Measurements from ENCODE around the gene BTBD9. TPM values are rescaled to one million over a fixed set of nuclear protein-coding genes. Genes with fewer than 3 reads are reported as not detected.

BTBD9 gene
- total RNA-seq, 1 donor from 2014 or later: 23.0 TPM

GRCh38 chr6:38617856-38618255 is 21.9 kb downstream of the BTBD9 start:
- Mint-ChIP-seq H3K9me3 (peaks cover 11% of the 10 kb centered on the region), H3K36me3 (no peaks in the 10 kb centered on the region), H3K27ac (peak overlapping the region; percentile 21), H3K27me3 (ENCODE audit: low read depth) (no peaks in the 10 kb centered on the region), H3K4me1 (peaks cover 14% of the 10 kb centered on the region), H3K4me3 (no peak overlapping the region)
- no peak for DNase-seq (ENCODE audit: low spot score in 2 of 2, unreplicated experiment in 2 of 2)
- no peak for TF ChIP-seq CTCF (IDR thresholded peaks at IDR 0.05; ENCODE audit: unreplicated experiment)

DNA sequence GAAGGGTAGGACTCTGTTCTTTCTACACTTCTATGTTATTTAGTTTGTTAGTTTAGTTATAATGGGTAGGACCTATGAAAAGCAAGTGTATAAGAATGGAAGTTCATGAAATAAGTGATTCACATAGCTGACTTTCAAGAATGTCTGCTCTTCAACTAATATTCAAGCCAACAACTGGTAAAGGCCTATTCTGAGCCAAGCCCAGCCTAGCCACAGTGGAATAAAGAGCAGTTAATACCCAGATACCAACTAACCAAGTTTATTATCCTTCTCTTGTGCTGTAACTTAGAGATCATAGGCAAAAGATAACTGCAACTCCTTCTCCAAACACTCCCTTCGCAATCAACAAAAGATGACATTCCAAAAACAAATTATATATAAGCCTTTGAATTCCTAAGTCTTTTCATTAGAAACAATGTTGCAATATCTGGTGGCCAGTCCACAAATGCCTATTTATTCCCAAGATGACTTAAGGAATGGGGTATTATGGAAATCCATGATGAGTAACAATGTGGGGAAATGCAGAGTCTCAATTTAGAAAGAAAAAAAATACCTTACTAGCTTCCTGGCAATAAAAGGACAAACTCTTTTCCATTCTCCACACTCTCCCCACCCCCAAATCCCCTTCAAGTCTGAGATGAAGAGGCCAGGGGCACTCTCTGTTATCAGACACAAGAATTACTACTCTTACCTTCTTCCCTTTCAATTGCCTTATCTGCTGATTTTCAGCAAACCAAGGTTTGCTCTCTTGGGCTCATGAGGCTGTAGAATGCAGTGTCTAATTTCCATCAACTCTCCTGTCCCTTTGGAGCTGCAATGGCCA is 27.4 kb downstream of the BTBD9 start:
- Mint-ChIP-seq H3K4me1 (peaks cover 5% of the 10 kb centered on the region), H3K27me3 (ENCODE audit: low read depth) (no peaks in the 10 kb centered on the region), H3K27ac (no peak overlapping the region), H3K4me3 (no peak overlapping the region), H3K9me3 (no peaks in the 10 kb centered on the region), H3K36me3 (no peaks in the 10 kb centered on the region)
- no peak for DNase-seq (ENCODE audit: low spot score in 2 of 2, unreplicated experiment in 2 of 2)
- no peak for TF ChIP-seq CTCF (IDR thresholded peaks at IDR 0.05; ENCODE audit: unreplicated experiment)

- peak overlapping the region; percentile 1 for H3K27ac Mint-ChIP-seq
- no peaks in the 10 kb centered on the region for H3K27me3 Mint-ChIP-seq (ENCODE audit: low read depth)
- H3K4me1 Mint-ChIP-seq: peaks cover 5% of the 10 kb centered on the region
- H3K4me3 Mint-ChIP-seq: no peak overlapping the region
- H3K36me3 Mint-ChIP-seq: no peaks in the 10 kb centered on the region
- TF ChIP-seq CTCF (IDR thresholded peaks at IDR 0.05; ENCODE audit: unreplicated experiment): no peak
- H3K9me3 Mint-ChIP-seq: no peaks in the 10 kb centered on the region
- no peak for DNase-seq (ENCODE audit: low spot score in 2 of 2, unreplicated experiment in 2 of 2)
These were observed 29.6 kb downstream of the BTBD9 start for GRCh38 chr6:38610050-38610625.

DNA sequence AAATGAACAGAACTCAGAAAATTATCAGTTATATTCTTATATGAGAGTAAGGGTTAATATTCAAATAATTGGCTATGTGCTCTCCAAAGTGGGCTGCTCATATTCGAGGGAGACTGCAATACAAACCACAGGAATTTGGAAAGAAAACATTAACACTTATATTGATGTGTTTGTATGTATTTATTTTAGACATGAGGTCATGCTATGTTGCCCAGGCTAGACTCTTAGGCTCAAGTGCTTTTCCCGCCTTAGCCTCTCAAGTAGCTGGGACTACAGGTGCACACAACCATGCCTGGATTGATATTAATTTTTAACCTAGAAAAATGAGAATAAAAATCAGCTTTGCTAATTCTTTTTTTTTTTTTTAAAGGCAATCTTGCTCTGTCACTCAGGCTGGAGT is 35.0 kb downstream of the BTBD9 start:
- DNase-seq (ENCODE audit: low spot score in 2 of 2, unreplicated experiment in 2 of 2): no peak
- H3K9me3 Mint-ChIP-seq: no peaks in the 10 kb centered on the region
- no peak overlapping the region for H3K4me3 Mint-ChIP-seq
- no peak for TF ChIP-seq CTCF (IDR thresholded peaks at IDR 0.05; ENCODE audit: unreplicated experiment)
- H3K27me3 Mint-ChIP-seq (ENCODE audit: low read depth): no peaks in the 10 kb centered on the region
- H3K27ac Mint-ChIP-seq: peak overlapping the region; percentile 82
- no peaks in the 10 kb centered on the region for H3K36me3 Mint-ChIP-seq
- H3K4me1 Mint-ChIP-seq: peaks cover 10% of the 10 kb centered on the region

DNA sequence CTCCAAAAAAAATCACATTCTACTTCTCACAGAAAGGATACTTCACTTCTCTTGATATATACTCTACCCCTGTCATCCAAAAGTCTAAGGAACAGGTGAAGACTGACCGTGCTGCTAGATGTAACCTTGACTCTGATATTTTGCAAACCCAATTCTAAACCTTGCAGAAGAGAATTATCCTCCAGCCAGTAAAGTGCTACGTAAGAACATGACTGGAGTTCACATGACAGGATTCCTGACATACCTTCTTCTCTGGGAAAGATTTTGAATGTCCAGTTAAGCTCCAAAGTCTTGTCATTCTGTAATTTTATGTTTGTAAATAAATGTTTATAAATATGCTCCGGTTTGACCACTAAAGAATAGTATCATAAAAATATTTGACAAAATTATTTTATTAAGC is 35.8 kb downstream of the BTBD9 start:
- no peaks in the 10 kb centered on the region for H3K9me3 Mint-ChIP-seq
- H3K27me3 Mint-ChIP-seq (ENCODE audit: low read depth): no peaks in the 10 kb centered on the region
- peak overlapping the region; percentile 82 for H3K27ac Mint-ChIP-seq
- peaks cover 10% of the 10 kb centered on the region for H3K4me1 Mint-ChIP-seq
- H3K36me3 Mint-ChIP-seq: no peaks in the 10 kb centered on the region
- no peak overlapping the region for H3K4me3 Mint-ChIP-seq
- TF ChIP-seq CTCF (IDR thresholded peaks at IDR 0.05; ENCODE audit: unreplicated experiment): no peak
- DNase-seq (ENCODE audit: low spot score in 2 of 2, unreplicated experiment in 2 of 2): no peak

All from mesothelial cell of epicardium (in vitro differentiated cells).